Embryonic facial prominence (tissue), 1 donor: Measurements from ENCODE around the gene ZNF75A.

Experiments used
- DNase-seq: peaks from one replicate; pipeline ENCODE4 v3.0.0-alpha.2; 2016; ENCODE audit errors: extremely low spot score

ZNF75A gene

DNA sequence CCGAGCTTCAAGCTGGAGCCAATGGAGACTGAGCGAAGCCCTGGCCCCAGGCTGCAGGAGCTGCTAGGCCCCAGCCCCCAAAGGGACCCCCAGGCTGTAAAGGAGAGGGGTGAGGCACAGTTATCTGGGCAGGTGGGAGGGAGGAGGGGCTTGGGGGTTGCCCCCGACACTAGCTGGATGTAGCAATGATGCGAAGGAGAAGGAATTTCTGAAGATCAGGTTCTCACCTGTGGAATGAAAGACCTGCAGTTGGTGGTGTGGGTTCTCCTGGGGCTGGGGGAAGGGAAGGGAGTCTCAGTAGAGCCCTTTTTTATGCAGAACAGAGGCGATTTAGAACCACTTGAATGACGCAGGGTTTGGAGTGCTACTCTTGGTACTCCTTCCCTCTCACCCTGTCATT, 20.2 kb upstream of the ZNF75A start:
- DNase-seq, result no peak

DNA sequence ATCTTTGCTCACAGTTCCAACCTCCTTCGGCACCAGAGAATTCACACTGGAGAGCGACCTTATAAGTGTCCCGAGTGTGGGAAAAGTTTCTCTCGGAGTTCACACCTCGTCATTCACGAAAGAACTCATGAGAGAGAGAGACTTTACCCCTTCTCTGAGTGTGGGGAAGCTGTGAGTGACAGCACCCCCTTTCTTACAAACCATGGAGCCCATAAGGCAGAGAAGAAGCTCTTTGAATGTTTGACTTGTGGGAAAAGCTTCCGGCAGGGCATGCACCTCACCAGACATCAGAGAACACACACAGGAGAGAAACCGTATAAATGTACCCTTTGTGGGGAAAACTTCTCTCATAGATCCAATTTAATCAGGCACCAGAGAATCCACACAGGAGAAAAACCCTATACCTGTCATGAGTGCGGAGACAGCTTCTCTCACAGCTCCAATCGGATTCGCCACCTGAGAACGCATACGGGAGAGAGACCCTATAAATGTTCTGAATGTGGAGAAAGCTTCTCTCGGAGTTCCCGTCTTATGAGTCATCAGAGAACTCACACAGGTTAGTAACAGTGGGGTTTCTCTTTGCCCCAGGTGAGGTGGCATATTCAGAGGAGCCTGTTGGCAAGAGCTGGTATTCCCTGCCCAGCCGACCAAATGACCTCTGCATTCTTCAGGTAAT, 15.2 kb upstream of the ZNF75A start:
- DNase-seq, result no peak

DNA sequence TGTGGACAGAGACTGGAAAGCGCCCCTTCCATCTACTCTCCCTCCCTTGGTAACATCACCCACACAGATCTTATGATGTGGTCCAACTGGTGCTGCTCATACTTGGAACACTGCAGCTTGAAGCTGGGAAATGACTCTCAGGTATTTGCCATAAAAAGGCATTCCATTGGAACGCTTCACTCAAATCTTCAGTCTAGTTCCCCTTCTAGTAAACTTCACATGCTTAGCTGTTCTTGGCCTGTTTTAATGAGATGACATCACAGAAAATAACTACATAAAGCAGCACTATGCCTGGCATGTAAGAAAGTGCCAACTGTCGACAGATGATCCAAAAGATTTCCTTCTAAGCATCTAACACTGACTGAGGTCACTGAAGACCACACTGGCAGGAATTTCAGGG, 12.7 kb upstream of the ZNF75A start:
- DNase-seq, result no peak

DNA sequence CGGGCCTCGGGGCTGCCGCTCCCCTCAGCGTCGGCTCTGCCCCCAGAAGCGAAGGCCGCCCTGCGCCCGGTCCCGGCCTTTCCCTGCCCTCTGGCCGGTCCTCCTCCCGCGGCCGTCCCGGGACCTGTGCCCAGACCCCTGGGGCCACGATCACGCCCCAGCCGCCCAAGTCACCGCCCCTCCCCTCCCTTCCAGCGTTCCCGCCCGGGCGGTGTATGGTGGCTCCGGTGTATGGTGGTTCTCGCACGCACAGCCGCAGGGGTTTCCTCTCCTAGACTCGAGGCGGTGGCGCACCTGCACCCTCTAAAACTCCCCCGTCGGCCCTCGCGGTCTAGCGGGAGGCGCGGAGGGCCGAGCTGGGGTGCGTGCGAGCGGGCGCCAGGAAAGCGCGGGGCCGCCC, 10.1 kb upstream of the ZNF75A start:
- DNase-seq, result no peak

DNA sequence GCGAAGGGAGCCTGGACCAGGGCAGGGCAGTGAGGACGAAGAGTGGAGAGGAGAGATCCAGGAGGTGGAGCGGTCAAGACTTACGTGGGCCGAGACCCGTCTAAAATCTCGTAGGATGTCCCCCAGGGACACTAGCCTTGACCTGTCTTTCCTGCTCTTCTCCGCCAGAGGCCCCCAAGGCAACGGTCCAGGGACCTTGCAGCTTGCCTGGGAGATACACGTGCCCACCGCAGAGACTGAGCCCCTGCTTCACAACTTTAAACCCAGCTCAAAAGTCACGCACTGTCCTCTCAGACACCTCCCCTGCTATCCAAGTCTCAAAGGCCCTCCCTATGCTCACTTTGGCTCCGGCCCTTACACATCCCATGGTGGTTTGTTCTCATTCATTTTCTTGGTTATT, 9.5 kb upstream of the ZNF75A start:
- DNase-seq, result no peak

DNA sequence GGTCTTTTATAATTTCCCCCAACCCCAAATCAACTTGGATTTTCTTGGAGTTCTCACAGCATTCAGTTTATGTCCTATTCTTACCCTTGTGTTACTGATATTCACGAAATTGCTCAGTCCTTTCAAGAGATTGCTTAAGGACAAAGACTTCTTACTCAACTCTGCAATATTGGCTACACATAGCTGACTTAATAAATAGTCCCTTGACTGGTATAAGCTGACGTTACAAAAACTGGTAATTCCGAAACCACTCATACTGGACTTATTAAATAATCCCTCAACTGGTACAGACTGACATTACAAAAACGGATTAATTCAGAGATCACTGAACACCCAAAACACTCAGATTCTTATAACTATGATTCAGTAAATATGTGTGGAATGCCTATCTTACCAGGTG, 927 bp upstream of the ZNF75A start:
- no peak for DNase-seq

DNA sequence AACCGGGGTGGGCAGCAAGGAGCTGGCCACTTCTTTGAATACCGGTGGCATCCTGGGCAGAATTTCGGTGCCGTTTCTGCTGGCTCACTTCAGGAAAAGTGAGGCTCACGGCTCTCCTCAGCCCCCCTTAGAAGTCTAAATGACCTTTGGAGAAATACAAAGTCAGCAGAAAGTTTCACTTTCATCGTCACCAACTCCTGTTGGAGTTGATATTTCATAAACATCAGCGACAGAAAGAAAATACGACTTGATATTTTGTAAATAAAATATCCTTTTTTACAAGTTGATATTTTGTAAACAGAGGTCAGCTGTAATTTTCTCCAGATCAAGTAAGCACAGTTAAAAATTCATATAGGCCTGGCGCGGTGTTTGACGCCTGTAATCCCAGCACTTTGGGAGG, 781 bp downstream of the ZNF75A start:
- DNase-seq, result no peak

DNA sequence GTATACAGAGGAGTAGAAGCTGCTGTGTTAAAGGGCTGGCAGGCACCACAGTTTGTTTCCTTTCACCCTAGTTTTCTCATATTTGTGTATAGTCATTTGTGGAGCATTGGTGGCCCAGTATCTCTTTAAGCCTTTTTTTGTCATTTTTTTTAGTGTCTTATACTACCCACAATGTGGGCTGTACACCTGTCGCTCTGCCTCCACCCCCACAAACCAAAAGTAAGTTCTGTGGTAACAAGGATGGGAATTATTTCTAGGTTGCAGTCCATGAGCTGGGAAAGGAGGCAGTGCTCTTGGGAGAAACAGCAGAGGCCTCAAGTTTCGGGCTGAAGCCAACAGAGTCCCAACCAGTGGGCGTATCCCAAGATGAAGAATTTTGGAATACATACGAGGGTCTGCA, 6.2 kb downstream of the ZNF75A start:
- DNase-seq, result no peak

DNA sequence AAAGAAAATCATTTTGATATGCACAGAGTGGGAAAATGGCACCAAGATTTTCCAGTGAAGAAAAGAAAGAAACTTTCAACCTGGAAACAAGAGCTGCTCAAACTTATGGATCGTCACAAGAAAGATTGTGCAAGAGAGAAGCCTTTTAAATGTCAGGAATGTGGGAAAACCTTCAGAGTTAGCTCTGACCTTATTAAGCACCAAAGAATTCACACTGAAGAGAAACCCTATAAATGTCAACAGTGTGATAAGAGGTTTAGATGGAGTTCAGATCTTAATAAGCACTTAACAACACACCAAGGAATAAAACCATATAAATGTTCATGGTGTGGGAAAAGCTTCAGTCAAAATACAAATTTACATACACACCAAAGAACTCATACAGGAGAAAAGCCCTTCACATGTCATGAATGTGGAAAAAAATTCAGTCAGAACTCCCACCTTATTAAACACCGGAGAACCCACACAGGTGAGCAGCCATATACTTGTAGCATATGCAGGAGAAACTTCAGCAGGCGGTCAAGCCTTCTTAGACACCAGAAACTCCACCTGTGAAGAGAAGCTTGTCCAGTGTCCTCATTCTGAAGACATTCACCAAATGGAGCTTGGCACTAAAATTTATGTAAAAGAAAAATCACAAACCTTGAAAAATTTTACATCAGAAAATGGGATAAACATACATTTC, 12.2 kb downstream of the ZNF75A start:
- DNase-seq, result no peak

DNA sequence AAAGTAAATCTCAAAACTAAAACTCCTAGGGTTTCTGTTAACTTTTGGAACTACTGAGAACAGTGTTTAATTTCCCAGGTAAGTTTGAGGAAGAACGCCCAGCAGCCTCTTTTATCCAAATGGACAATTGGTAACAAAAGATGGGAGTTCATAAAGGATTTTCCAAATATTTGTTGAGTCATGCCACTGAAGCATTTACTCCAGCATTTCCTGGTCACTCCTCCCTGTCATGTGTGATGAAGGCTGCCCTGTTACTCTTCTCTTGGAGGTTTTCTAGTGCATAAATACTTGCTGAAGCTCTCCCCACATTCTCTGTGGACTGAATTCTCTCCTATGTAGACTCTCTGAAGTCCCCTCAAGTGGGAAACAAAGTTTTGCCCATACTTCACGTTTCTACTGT, 16.5 kb downstream of the ZNF75A start:
- no peak for DNase-seq

DNA sequence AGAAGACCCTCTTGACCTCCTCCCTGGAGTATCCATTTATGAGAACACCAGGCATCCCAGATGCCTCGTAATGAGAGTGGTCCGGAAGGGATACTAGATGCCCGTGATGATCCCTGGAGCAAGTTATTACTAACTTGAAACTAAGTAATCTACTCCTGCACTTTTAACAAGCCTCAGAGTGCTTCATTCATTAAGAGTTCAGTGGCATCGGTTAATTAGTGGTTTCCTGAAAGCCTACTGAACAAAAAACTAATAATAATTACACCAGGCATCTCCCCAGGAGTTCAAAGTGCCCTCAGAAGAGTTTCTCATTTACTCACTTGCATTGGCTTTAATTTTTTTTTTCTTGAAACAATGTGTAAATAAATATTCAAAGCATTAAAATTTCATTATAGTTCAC, 22.2 kb downstream of the ZNF75A start:
- DNase-seq, result no peak

DNA sequence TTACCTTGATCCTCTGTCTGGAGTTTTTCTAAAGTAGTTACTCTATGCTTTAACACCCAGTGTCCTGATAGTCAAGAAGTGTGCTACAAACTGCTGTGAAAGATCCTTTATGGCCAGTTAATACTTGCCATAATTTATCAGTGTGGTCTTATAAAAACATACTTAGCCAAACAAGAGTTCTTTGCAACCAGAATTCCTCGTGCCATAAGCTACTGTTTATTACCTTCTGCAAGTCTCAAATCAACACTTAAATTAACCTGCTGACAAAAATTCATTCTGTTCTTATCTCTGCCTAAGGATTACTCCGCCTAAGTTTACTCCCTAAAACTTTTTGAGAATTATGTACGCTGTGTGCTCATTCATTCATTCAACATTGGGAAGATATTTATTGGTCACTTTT, 22.8 kb downstream of the ZNF75A start:
- DNase-seq, result no peak

DNA sequence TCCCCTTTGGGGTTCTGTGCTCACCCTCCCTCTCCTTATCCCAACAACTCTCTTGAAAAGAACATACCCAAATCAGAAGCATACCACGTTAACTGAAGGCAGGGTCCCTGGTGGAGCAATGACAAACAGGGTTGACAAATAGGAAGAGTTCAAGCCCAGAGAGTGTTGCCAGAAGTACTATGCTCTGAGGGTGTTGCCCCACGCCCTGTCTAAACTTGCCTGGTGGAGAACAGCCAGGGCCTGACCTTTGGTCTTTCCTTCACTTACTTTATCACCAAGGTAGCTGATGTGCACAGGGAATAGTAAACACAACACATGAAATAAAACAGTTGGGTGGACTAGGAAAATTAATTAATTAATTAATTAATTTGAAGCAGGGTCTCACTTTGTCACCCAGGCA, 23.3 kb downstream of the ZNF75A start:
- no peak for DNase-seq

DNA sequence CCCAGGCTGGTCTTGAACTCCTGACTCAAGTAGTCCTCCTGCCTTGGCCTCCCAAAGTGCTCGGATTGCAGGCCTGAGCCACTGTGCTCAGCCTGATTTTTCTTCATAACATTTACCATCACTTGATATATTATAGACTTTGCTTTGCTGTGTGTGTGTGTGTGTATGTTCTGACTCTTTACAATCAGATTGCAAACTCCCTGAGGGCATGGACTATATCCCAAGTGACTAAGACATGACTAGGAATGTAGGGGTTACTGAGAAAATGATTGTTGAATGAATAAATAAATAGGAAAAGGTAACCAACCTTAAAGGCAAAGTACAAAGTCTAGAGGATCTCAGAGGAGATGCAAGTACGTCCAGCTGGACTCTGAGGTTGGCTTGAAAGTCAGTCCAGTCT, 40.7 kb downstream of the ZNF75A start:
- no peak for DNase-seq

DNA sequence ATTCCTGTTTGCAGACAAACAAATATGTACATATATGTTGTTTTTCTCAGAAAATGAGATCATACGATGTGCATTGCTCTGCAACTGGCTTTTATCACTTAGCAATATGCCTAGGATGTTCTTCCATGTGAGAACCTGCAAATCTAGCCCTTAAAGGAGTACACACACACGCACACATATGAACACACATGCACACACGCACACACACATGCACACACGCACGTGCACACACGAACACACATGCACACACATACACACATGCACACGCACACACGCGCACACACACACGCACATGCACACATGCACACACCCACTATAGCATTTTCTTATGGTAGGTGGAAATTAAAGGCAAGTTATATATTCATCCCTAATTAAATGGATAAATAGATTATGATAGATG, 42.3 kb downstream of the ZNF75A start:
- no peak for DNase-seq

DNA sequence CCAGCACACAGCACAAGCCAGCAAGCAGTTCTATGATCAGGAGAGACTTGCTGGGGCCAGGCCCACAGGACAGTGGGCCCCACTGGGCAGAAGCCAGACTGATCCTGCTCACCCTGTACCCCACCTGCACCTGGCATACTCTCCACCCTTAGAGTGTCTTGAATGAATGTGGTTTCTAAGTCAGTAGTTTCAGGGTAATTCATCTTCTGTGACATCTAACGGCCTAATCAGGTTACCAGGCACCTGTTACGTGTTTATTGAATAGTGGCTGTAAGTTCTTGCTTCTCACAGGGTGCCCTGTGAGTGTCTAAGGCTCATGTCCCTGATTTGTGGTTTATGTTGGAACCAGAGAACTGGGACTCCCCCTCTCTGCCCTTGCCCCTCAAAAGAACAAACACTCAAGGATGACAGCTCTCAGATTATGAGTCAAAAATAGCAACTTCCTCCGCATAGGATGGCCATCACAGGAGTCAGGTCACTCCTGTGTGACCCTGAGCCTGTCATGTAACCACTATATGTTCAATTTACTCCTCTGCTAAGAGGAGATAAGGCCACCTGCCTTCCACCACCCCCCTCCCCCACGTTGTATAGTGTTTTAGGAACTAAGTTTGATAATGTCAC, 43.4 kb downstream of the ZNF75A start:
- no peak for DNase-seq

DNA sequence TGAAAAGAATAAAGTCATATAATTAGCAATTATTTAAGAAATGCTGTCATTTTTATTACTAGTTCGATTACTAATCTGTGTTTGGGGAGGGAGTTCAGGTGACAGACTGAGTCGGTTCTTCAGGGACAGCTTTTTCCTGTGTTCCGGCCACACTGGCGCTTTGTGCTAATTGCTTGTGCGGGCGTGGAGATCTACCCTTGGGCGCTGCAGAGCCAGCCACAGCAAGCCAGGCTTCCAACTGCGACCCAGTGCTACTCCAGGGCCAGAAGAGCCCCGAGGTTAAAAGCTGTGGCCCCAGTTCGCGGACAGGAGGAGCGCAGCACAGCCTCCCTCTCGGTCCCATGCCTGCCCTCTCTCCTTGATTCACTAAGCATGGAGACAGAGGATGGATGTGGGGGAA, 43.9 kb downstream of the ZNF75A start:
- DNase-seq, result no peak

DNA sequence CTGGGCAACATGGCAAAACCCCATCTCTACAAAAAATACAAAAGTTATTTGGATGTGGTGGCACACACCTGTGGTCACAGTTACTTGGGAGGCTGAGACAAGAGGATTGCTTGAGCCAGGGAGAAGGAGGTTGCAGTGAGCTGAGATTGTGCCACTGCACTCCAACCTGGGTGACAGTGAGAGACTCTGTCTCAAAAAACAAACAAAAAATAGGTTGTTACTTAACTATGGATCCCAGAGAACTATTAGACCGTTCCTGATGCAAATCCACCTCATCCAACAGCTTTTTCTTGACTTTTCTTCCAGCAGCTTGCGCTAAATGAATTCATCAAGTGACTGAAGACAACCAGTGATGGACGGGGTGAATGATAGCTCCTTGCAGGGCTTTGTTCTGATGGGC, 50.3 kb downstream of the ZNF75A start, which contains the start of gene OR2C1:
Gene OR2C1 (plus strand): TSS at position 301 of the 400 bp plus-strand sequence. CDS start 52 bp downstream, at position 353.
- no peak for DNase-seq

DNA sequence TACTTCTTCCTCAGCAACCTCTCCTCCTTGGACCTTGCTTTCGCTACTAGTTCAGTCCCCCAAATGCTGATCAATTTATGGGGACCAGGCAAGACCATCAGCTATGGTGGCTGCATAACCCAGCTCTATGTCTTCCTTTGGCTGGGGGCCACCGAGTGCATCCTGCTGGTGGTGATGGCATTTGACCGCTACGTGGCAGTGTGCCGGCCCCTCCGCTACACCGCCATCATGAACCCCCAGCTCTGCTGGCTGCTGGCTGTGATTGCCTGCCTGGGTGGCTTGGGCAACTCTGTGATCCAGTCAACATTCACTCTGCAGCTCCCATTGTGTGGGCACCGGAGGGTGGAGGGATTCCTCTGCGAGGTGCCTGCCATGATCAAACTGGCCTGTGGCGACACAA, 50.8 kb downstream of the ZNF75A start:
- DNase-seq, result no peak

DNA sequence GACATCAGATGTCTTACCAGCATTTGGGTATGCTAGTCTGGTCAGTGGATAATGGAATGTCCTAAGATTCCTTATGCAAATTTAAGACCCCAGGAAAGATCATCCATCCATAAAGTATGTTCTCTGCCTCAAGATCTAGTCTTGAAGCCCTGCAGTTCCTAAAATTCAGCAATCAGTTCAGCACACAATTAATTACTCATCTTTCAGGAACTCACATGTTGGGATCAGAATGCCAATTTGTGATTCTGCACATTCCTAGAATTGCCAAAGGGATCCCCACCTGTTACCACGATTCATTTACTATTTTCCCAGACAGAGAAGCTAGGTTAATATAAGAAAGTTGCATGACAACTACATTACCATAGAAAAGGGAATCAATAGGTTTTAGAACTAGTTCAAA, 53.6 kb downstream of the ZNF75A start:
- DNase-seq, result no peak

DNA sequence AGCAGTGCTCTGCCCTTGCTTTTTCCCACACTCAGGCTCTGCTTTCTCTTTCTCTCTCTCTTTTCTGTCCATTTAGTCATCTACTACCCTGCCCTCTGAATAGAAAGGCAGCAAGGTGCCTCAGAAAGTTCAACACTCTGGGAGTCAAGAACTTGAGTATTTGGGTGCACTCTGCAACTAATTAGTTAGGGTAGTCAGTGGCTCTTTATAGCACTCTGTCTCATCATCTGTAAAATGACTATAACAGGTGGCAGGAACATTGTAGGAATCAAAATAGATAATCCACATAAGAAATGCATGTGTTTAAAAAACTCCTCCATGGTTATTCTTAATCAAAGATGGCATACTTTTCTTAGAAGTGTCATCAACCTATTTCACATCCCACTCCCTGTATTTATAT, 57.6 kb downstream of the ZNF75A start:
- no peak for DNase-seq

DNA sequence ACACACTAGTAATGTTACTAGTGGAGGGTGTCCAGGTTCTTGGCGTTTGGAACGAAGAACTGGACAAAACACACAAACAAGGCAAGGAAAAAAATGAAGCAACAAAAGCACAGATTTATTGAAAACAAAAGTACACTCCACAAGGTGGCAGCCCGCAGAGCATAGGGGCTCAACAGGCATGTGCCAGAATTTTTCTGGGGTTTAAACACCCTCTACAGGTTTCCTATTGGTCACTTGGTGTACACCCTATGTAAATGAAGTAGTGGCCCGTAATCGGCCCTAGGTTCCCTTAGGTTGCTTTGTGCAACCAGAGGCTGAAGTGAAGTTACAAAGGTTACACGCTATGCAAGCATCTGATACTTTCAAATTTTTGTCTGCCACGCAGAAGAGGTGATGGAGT, 58.5 kb downstream of the ZNF75A start:
- no peak for DNase-seq

DNA sequence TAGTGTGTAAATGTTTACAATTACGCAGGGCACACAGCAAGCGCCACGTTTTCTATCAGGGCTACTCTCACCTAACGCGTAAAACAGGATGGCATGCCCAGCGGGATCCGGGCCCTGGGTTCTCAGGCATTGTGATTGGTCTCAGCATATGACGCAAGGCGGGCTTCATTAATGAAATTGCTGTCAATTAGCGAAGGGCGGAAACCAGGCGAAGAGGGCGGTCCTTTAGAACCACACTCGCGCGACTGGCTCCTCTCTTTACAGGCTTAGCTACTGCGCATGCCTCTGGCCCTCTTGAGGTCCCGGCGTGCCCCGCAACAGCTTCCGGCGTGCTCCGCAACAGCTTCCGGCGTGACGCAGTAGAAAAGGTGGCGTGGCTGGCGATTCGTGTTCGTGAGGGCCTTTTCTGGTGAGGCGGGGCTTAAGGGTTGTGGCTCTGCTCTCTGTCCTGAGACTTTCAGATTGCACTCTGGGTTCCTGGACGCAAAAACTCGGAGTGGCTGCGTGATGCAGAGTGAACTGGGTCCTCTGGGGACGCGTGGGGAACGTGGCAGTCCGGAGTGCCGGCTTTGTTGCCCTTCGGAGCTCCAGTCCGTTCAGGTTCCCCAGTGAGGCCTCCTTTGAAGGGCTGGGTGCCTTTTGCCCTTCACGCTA, 59.6 kb downstream of the ZNF75A start:
- peak; percentile 84 for DNase-seq
